OCI-LY7 (cell line): ENCODE data around the gene MRFAP1. TPM values are rescaled to one million over a fixed set of nuclear protein-coding genes. Genes with fewer than 3 reads are reported as not detected.

Experiments used
- BruUV-seq: library from RNA; stranded (reverse); fragments of 400-500 nt; replicated peaks from 2 replicates; lab custom pipeline; 2021; lab: Mats Ljungman, UMichigan
- CTCF ChIA-PET: fragments of 300-600 bp; sonication (Branson Sonifier 250); formaldehyde crosslinking; loops from one replicate; lab custom pipeline; 2022; ENCODE audit warnings: antibody characterized with exemption; ENCODE audit not compliant: unreplicated experiment; lab: Charles Lee
- POLR2A ChIA-PET: fragments of 300-600 bp; sonication (Branson Sonifier 250); formaldehyde crosslinking; loops from one replicate; lab custom pipeline; 2022; ENCODE audit warnings: antibody characterized with exemption; lab: Charles Lee
- DNase-seq: peaks from one replicate; pipeline ENCODE4 v3.0.0-alpha.2; 2015; ENCODE audit warnings: low spot score
- H2AFZ ChIP-seq: fragments of 200-600 bp; sonication (generic), shearing (Covaris generic); 2 replicates; pipeline ENCODE4 v1.6.1; 2014; ENCODE audit warnings: mild to moderate bottlenecking, antibody characterized with exemption, low read length, moderate library complexity
- H3K27ac ChIP-seq: fragments of 200-600 bp; sonication (generic); 2 replicates; pipeline ENCODE4 v1.5.1; 2014; ENCODE audit warnings: mixed run types, low read depth, mild to moderate bottlenecking, moderate library complexity, low read length, inconsistent platforms; ENCODE audit not compliant: poor library complexity, severe bottlenecking
- H3K36me3 ChIP-seq: fragments of 200-600 bp; sonication (generic); 2 replicates; pipeline ENCODE4 v1.6.1; 2014; ENCODE audit warnings: mild to moderate bottlenecking, antibody characterized with exemption, low read length, moderate library complexity, mixed read lengths; ENCODE audit not compliant: insufficient read depth
- H3K4me1 ChIP-seq: fragments of 200-600 bp; sonication (generic); 2 replicates; pipeline ENCODE4 v1.5.1; 2014; ENCODE audit warnings: mild to moderate bottlenecking, low read length; ENCODE audit not compliant: insufficient read depth, poor library complexity, severe bottlenecking
- H3K4me2 ChIP-seq: fragments of 200-600 bp; sonication (generic); 2 replicates; pipeline ENCODE4 v1.6.1; 2014; ENCODE audit warnings: mild to moderate bottlenecking, low read length
- H3K4me3 ChIP-seq: fragments of 200-600 bp; sonication (generic); 2 replicates; pipeline ENCODE4 v1.5.1; 2014; ENCODE audit warnings: mild to moderate bottlenecking, low read depth, low read length; ENCODE audit not compliant: poor library complexity, severe bottlenecking
- H3K79me2 ChIP-seq: fragments of 200-600 bp; sonication (generic); 2 replicates; pipeline ENCODE4 v1.6.1; 2016; ENCODE audit warnings: low read depth, mild to moderate bottlenecking, low read length, moderate library complexity, mixed read lengths; ENCODE audit not compliant: insufficient read depth
- H3K9me2 ChIP-seq: fragments of 200-600 bp; sonication (generic); 2 replicates; pipeline ENCODE4 v1.6.1; 2016; ENCODE audit warnings: mild to moderate bottlenecking, low read length, mixed read lengths; ENCODE audit not compliant: insufficient read depth
- H3K9me3 ChIP-seq: fragments of 200-600 bp; sonication (generic); 2 replicates; pipeline ENCODE4 v1.6.1; 2014; ENCODE audit warnings: mild to moderate bottlenecking, mixed run types, low read length, mixed read lengths
- H4K20me1 ChIP-seq: fragments of 200-600 bp; sonication (generic); 2 replicates; pipeline ENCODE4 v1.6.1; 2014; ENCODE audit warnings: mild to moderate bottlenecking, antibody characterized with exemption, low read length, moderate library complexity, mixed read lengths; ENCODE audit not compliant: insufficient read depth
- CTCF ChIP-seq: fragments of 200-600 bp; sonication (generic); conservative IDR thresholded peaks from 2 replicates; pipeline ENCODE4 v1.5.1; 2014; ENCODE audit warnings: mild to moderate bottlenecking, antibody characterized with exemption, low read length, moderate library complexity, mixed read lengths
- EZH2phosphoT487 ChIP-seq: fragments of 200-600 bp; sonication (generic); IDR thresholded peaks from 2 replicates; pipeline ENCODE4 v1.6.1; 2018; ENCODE audit warnings: low read depth, borderline replicate concordance, mild to moderate bottlenecking, mixed run types, antibody characterized with exemption, low read length, moderate library complexity, mixed read lengths
- intact Hi-C: fragments of 100-400 bp; cut with micrococcal nuclease; formaldehyde crosslinking; loops from one replicate; pipeline ENCODE4 v1.10.0; 2022; ENCODE audit not compliant: unreplicated experiment
- total RNA-seq, 2 experiments: library from RNA; depleted of rRNA in 1 of 2; stranded (reverse); fragments of >200 nt in 1 of 2; shearing (Covaris generic) in 1 of 2; gene quantifications; 2 replicates each; pipeline ENCODE4 v1.2.3, GENCODE V29; 2014 to 2022

MRFAP1 gene
- total RNA-seq, 2 experiments from 2014 or later = 90.8 to 224 TPM

DNA sequence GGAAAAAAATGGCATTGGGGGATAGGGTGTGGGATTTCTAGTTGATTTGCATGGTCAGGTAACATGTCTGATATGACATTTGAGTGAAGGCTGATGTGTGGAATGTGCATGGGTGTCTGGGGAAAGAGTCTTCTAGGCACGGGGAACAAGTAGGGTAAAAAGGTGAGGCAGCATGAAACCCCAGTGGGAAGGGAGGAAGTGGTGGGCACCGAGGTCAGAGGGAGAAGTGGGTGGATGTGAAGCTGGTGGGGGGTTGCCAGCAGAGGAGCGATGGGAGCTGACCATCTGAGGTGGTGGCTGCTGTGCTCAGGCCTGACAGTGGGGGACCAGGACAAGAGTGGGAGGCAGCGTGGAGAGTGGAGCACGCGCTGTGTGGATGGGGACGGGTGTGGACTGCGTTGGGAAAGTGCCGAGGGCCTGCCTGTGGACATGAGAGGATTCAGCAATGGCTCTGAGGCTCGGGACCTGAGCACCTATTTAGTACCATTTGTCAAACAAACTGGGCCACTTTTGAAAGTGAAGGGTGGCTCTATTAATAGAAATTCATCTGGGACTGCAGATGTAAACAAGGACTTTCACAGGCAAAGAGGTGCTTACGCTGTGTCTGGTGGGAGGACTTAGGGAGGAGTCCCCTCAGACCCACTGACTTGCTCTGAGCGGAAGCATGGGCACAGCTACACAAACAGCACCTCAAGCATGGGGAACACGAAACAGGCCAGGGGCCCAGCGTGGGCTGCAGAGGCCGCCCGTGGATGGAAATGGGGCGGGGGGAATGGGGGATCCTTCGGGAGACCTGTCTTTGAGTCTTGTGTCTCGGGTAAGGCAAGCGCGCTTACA, 36.5 kb downstream of the MRFAP1 start:
- no TSS peak for BruUV-seq
- Histone ChIP-seq H3K9me2 (no peaks in the 10 kb centered on the region), H2AFZ (no peak overlapping the region), H4K20me1 (peaks cover 13% of the 10 kb centered on the region), H3K27ac (no peak overlapping the region), H3K36me3 (peaks cover 41% of the 10 kb centered on the region), H3K4me3 (peak overlapping the region; percentile 78), H3K79me2 (peaks cover 25% of the 10 kb centered on the region), H3K4me2 (peak overlapping the region; percentile 77), H3K4me1 (peaks cover 24% of the 10 kb centered on the region), H3K9me3 (no peaks in the 10 kb centered on the region)
- POLR2A ChIA-PET = interaction anchor here (0.7 kb wide), 1 partner anchor 1785 kb away, joined by 4 read pairs; no protein-coding TSS in a partner anchor
- intact Hi-C loops = no loop called here
- no peak for TF ChIP-seq CTCF
- TF ChIP-seq EZH2phosphoT487 = no peak
- CTCF ChIA-PET = interaction anchor here (0.5 kb wide), 1 partner anchor 104 kb away, joined by 3 read pairs; no protein-coding TSS in a partner anchor
- no peak for DNase-seq

- DNase-seq = no peak
- TF ChIP-seq CTCF = no peak
- no peak overlapping the region for H2AFZ ChIP-seq
- peaks cover 6% of the 10 kb centered on the region for H4K20me1 ChIP-seq
- CTCF ChIA-PET = no interaction called here
- no peak overlapping the region for H3K4me2 ChIP-seq
- BruUV-seq = no TSS peak
- POLR2A ChIA-PET = no interaction called here
- no peaks in the 10 kb centered on the region for H3K9me2 ChIP-seq
- H3K36me3 ChIP-seq = peaks cover 35% of the 10 kb centered on the region
- H3K79me2 ChIP-seq = peaks cover 13% of the 10 kb centered on the region
- peaks cover 18% of the 10 kb centered on the region for H3K4me1 ChIP-seq
- no peak overlapping the region for H3K27ac ChIP-seq
- intact Hi-C loops = loop anchor here (10.0 kb wide), 1 partner anchor 964 kb away; no protein-coding TSS in a partner anchor
- no peaks in the 10 kb centered on the region for H3K9me3 ChIP-seq
- H3K4me3 ChIP-seq = no peak overlapping the region
Measured at GRCh38 chr4:6680372-6681034, 40.0 kb downstream of the MRFAP1 start.
